Adrenal gland (tissue), 12 donors: ENCODE data around the gene GRM8. TPM values are rescaled to one million over a fixed set of nuclear protein-coding genes. Genes with fewer than 3 reads are reported as not detected.

ENCODE experiments used
- DNase-seq, 7 donors: peaks; one replicate each; pipeline ENCODE4 v3.0.0-alpha.2; 2019 to 2020
- H3K27ac ChIP-seq, 5 donors: fragments of 200-600 bp; sonication (generic) in 4 of 5; 1 replicate in 3 of 5; 2 replicates in 2 of 5; pipeline versions ENCODE4 v1.5.1 to v1.8.0; 2016 to 2020; ENCODE audit warnings: mild to moderate bottlenecking in 1 of 5
- H3K27me3 ChIP-seq: fragments of 200-600 bp; 2 replicates; pipeline ENCODE4 v1.8.0; 2021
- H3K36me3 ChIP-seq, 2 donors: fragments of 200-600 bp; replicated peaks in 1 of 2; 1 replicate in 1 of 2; 2 replicates in 1 of 2; pipeline versions ENCODE4 v1.5.1 to v1.8.0; 2018 to 2022
- H3K4me1 ChIP-seq, 2 donors: fragments of 200-600 bp; replicated peaks in 1 of 2; 1 replicate in 1 of 2; 2 replicates in 1 of 2; pipeline versions ENCODE4 v1.5.1 to v1.8.0; 2018 to 2021
- H3K4me3 ChIP-seq, 4 donors: fragments of 200-600 bp; sonication (generic) in 3 of 4; one replicate each; pipeline ENCODE4 v1.5.1; 2016 to 2018
- H3K9me3 ChIP-seq, 3 donors: fragments of 200-600 bp; sonication (generic) in 1 of 3; replicated peaks in 1 of 3; 1 replicate in 2 of 3; 2 replicates in 1 of 3; pipeline versions ENCODE4 v1.5.1 to v1.8.0; 2016 to 2021
- CTCF ChIP-seq, 6 experiments: fragments of 450-650 bp in 4 of 6; fragments of 200-600 bp in 2 of 6; sonication (generic) in 1 of 6; IDR thresholded peaks; 1 replicate in 5 of 6; 2 replicates in 1 of 6; pipeline versions ENCODE4 v1.5.1 to v1.8.0; 2016 to 2021; ENCODE audit warnings: antibody characterized with exemption in 6 of 6, mild to moderate bottlenecking in 2 of 6, moderate library complexity in 1 of 6
- POLR2A ChIP-seq, 2 donors: fragments of 450-650 bp; IDR thresholded peaks; one replicate each; pipeline ENCODE4 v1.6.1; 2017; ENCODE audit warnings: antibody characterized with exemption in 2 of 2, mild to moderate bottlenecking in 2 of 2, moderate library complexity in 1 of 2
- WGBS, 4 donors: extraction: QIAGEN DNeasy Blood & Tissue Kit in 2 of 4; methylation state at CpG; one replicate each; pipeline versions ENCODE4 v1.1.5 to v1.1.7; 2013 to 2017; 5-methylcytosine and 5-hydroxymethylcytosine counted together
- intact Hi-C, 2 donors: fragments of 100-400 bp; cut with DNase I; formaldehyde crosslinking; loops; one replicate each; pipeline versions ENCODE4 v1.14.1 to v1.15.0; 2022 to 2023
- polyA plus RNA-seq, 3 donors: library from polyadenylated mRNA; stranded (reverse); fragments of 200-250 nt in 2 of 3; fragments of 350-450 nt in 1 of 3; fragmentation: Illumina TruSeq in 1 of 3; extraction: RNeasy Lipid Tissue Mini Kit (QIAGEN cat#74804) in 1 of 3; gene quantifications; one replicate each; pipeline ENCODE4 v1.2.3, GENCODE V29; 2013 to 2014
- total RNA-seq, 9 donors: library from RNA; depleted of rRNA in 4 of 9; stranded (reverse); fragments of >200 nt in 4 of 9; fragments of 120-200 nt in 1 of 9; fragmentation: NEBNext Ultra II Directional in 1 of 9; extraction: Animal tissue kit (Norgen Biotek cat#: 25700) in 1 of 9; gene quantifications; one replicate each; pipeline versions ENCODE4 v1.1.0 to v1.2.4, GENCODE V29; 2013 to 2023
- donor health status: healthy with polysubstance abuse.
- donor health status: Bipolar disorder and iron deficiency.
- donor health status: DM: yes; HTN: yes; CAD: no.
- donor health status: DM: no; HTN: no; CAD: no.
- donor health status: DM: no; HTN: no; CAD: no.
- donor health status: DM: yes; HTN: yes; CAD: no.

The GRM8 gene
- total and polyA plus RNA-seq, 12 donors, result 0.10 to 2.5 (median 0.92) TPM; not detected in 5

GRCh38 chr7:126820925-126821324 is 431.8 kb downstream of the GRM8 start:
- Histone ChIP-seq H3K9me3 (no peaks in the 10 kb centered on the region), H3K4me3 (no peak overlapping the region), H3K36me3 (no peaks in the 10 kb centered on the region), H3K27me3 (no peaks in the 10 kb centered on the region), H3K27ac (no peak overlapping the region), H3K4me1 (no peaks in the 10 kb centered on the region)
- 75 to 92% (median 87%) methylated on average over 3 of the region's 3 CpGs for WGBS, 4 donors
- intact Hi-C loops, result no loop called here
- DNase-seq, result no peak
- TF ChIP-seq CTCF (IDR thresholded peaks at IDR 0.05), result no peak
- no peak for TF ChIP-seq POLR2A (IDR thresholded peaks at IDR 0.05)

DNA sequence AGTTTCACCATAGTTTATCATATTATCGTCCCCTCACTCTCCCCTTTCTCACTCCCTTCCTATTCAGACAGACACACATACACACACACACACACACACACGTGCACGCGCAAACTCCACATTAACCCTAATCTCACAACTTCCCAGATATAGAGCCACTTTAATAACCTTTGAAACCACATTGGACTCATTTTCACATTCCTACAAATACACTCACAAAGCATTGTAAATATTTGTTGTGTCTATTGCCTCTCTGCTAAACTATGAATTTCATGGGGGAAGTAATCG is 433.6 kb downstream of the GRM8 start:
- WGBS, 4 donors, result 66 to 86% (median 73%) methylated on average over 5 of the region's 5 CpGs
- intact Hi-C loops, result no loop called here
- DNase-seq, result no peak
- Histone ChIP-seq H3K27me3 (no peaks in the 10 kb centered on the region), H3K27ac (no peak overlapping the region), H3K4me1 (no peaks in the 10 kb centered on the region), H3K36me3 (no peaks in the 10 kb centered on the region), H3K9me3 (no peaks in the 10 kb centered on the region), H3K4me3 (no peak overlapping the region)
- TF ChIP-seq POLR2A (IDR thresholded peaks at IDR 0.05), result no peak
- TF ChIP-seq CTCF (IDR thresholded peaks at IDR 0.05), result no peak

GRCh38 chr7:126818393-126819196 is 434.1 kb downstream of the GRM8 start:
- no peak for DNase-seq
- Histone ChIP-seq H3K4me1 (no peaks in the 10 kb centered on the region), H3K36me3 (no peaks in the 10 kb centered on the region), H3K27me3 (no peaks in the 10 kb centered on the region), H3K4me3 (no peak overlapping the region), H3K27ac (no peak overlapping the region), H3K9me3 (no peaks in the 10 kb centered on the region)
- TF ChIP-seq CTCF (IDR thresholded peaks at IDR 0.05), result no peak
- no peak for TF ChIP-seq POLR2A (IDR thresholded peaks at IDR 0.05)
- intact Hi-C loops, result no loop called here
- WGBS, 4 donors, result 73 to 77% (median 76%) methylated on average over 3 of the region's 3 CpGs

DNA sequence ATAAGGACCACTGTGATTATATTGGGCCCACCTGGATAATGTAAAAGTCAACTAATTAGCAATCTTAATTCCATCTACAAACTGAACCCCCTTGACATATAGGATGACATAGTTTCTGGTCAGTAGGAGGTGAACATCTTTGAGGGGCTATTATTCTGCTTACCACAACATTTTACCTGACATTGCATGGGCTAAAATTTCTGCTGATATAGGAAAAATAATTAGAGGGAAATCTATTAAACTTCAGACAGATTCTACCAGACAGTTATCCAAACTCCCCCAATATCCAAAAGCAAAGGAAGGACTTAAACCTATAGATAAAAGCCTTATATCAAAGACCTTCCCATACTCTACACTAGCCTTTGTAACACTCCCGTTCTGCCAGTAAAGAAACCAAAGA is 443.6 kb downstream of the GRM8 start:
- no peaks in the 10 kb centered on the region for H3K27me3 ChIP-seq
- 67 to 81% (median 71%) methylated on average over 1 of the region's 1 CpG for WGBS, 4 donors
- DNase-seq, result no peak
- H3K9me3 ChIP-seq, result no peaks in the 10 kb centered on the region
- no peak overlapping the region for H3K4me3 ChIP-seq
- H3K36me3 ChIP-seq, result no peaks in the 10 kb centered on the region
- no peak overlapping the region for H3K27ac ChIP-seq
- peaks cover 0 to 4% of the 10 kb centered on the region in 2 donors for H3K4me1 ChIP-seq
- intact Hi-C loops, result loop anchor here in 1 of 2 donors (10.0 kb wide), 1 partner anchor 446 kb away; the partner anchor contains the start of gene GRM8
- no peak for TF ChIP-seq POLR2A (IDR thresholded peaks at IDR 0.05)
- TF ChIP-seq CTCF (IDR thresholded peaks at IDR 0.05), result no peak
